Uterus (tissue), 2 donors: ENCODE results near the gene PM20D2.

ENCODE experiments used
- CTCF ChIP-seq, 4 experiments: fragments of 200-600 bp in 2 of 4; fragments of 450-650 bp in 2 of 4; sonication (generic) in 2 of 4; IDR thresholded peaks; one replicate each; pipeline ENCODE4 v1.5.1; 2016 to 2019; ENCODE audit warnings: antibody characterized with exemption in 4 of 4, mild to moderate bottlenecking in 2 of 4, moderate library complexity in 1 of 4
- POLR2A ChIP-seq, 2 donors: fragments of 450-650 bp; IDR thresholded peaks; one replicate each; pipeline ENCODE4 v1.6.1; 2016; ENCODE audit warnings: antibody characterized with exemption in 2 of 2, mild to moderate bottlenecking in 1 of 2, moderate library complexity in 1 of 2

- TF ChIP-seq CTCF (IDR thresholded peaks at IDR 0.05) (no peak), POLR2A (IDR thresholded peaks at IDR 0.05) (no peak)
These were observed 68.3 kb downstream of the PM20D2 start for GRCh38 chr6:89214197-89214596.
